ENCODE measurements around the gene UQCRC2. TPM values are rescaled to one million over a fixed set of nuclear protein-coding genes. Genes with fewer than 3 reads are reported as not detected.
"Not testable (repeated sequence)": the region's sequence is repeated elsewhere in the genome, so short reads cannot be mapped to it uniquely, and the experiment has no call there.

UQCRC2 gene
- total and polyA plus RNA-seq, 8 donors, result 49.5 to 107 (median 93.7) TPM

- H3K9me3 ChIP-seq, result no peaks in the 10 kb centered on the region
- intact Hi-C loops (cut with DNase I), result loop anchor here in 1 of 3 donors (5.0 kb wide), 1 partner anchor 58 kb away; no protein-coding TSS in a partner anchor
- DNase-seq (no peak), ATAC-seq (peak in 3 of 4 donors; percentile 30 to 51 (median 38)), FAIRE-seq (no peak)
- WGBS, 2 donors, result 69 to 79% methylated on average over 2 of the region's 2 CpGs
- no peak overlapping the region for H3K27ac ChIP-seq
- peaks cover 16 to 19% (median 16%) of the 10 kb centered on the region in 3 donors for H3K4me1 ChIP-seq
- no peaks in the 10 kb centered on the region for H3K36me3 ChIP-seq
- H3K27me3 ChIP-seq, result no peaks in the 10 kb centered on the region
- no peak overlapping the region for H3K4me3 ChIP-seq
- TF ChIP-seq, protein P1, sequence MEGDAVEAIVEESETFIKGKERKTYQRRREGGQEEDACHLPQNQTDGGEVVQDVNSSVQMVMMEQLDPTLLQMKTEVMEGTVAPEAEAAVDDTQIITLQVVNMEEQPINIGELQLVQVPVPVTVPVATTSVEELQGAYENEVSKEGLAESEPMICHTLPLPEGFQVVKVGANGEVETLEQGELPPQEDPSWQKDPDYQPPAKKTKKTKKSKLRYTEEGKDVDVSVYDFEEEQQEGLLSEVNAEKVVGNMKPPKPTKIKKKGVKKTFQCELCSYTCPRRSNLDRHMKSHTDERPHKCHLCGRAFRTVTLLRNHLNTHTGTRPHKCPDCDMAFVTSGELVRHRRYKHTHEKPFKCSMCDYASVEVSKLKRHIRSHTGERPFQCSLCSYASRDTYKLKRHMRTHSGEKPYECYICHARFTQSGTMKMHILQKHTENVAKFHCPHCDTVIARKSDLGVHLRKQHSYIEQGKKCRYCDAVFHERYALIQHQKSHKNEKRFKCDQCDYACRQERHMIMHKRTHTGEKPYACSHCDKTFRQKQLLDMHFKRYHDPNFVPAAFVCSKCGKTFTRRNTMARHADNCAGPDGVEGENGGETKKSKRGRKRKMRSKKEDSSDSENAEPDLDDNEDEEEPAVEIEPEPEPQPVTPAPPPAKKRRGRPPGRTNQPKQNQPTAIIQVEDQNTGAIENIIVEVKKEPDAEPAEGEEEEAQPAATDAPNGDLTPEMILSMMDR (IDR thresholded peaks at IDR 0.05), result no peak
Measured at GRCh38 chr16:22014271-22014873, 61.2 kb downstream of the UQCRC2 start.

GRCh38 chr16:22016927-22017326 is 63.8 kb downstream of the UQCRC2 start:
- H3K9me3 ChIP-seq, result no peaks in the 10 kb centered on the region
- peaks cover 16 to 19% (median 16%) of the 10 kb centered on the region in 3 donors for H3K4me1 ChIP-seq
- FAIRE-seq (no peak), ATAC-seq (no peak), DNase-seq (no peak)
- TF ChIP-seq, protein P1 (IDR thresholded peaks at IDR 0.05), result no peak
- intact Hi-C loops (cut with DNase I), result no loop called here
- H3K36me3 ChIP-seq, result no peaks in the 10 kb centered on the region
- no peaks in the 10 kb centered on the region for H3K27me3 ChIP-seq
- H3K27ac ChIP-seq, result no peak overlapping the region
- 52 to 61% methylated on average over 4 of the region's 4 CpGs for WGBS, 2 donors
- no peak overlapping the region for H3K4me3 ChIP-seq

DNA sequence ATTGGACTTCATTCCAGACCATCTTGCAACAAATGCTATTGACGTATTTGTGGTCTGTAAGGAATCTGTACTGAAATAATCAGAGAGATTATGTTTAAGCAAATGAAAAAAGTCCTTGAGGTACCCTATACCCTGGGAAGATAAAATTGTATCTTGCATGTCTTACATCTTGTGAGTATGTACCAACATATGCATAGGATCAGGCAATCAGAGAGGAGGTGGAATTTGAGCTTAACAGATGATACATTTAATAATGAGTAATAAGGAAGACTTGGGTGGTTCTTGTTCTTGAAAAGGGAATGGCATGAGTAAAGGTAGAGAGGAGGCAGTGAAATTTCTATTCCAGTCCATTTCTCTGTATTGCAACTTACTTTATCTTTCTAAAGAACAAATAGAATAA is 65.4 kb downstream of the UQCRC2 start:
- H3K9me3 ChIP-seq, result no peaks in the 10 kb centered on the region
- WGBS, 2 donors, result 85 to 94% methylated on average over 1 of the region's 1 CpG
- H3K4me3 ChIP-seq, result no peak overlapping the region
- DNase-seq (no peak), ATAC-seq (no peak), FAIRE-seq (no peak)
- H3K27ac ChIP-seq, result no peak overlapping the region
- H3K36me3 ChIP-seq, result no peaks in the 10 kb centered on the region
- intact Hi-C loops (cut with DNase I), result no loop called here
- no peaks in the 10 kb centered on the region for H3K27me3 ChIP-seq
- peaks cover 14 to 19% (median 16%) of the 10 kb centered on the region in 3 donors for H3K4me1 ChIP-seq
- TF ChIP-seq, protein P1 (IDR thresholded peaks at IDR 0.05), result no peak

DNA sequence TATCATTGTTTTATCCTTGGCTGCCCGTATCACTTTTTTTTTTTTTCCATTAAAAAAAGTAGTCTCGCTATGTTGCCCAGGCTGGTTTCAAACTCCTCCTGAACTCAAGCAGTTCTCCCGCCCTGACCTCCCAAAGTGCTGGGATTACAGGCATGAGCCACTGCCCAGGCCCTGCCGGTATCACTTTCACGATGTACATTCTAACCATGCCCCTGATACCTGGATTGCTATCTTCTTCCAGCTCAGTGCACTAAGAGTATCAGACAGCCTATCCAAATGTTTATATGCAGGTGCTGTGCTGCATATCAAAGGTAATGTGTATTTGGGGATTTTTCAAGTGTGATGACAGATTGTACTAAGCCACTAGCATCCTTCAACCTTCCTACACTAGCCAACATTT is 69.0 kb downstream of the UQCRC2 start:
- no peak overlapping the region for H3K4me3 ChIP-seq
- H3K4me1 ChIP-seq, result peaks cover 7 to 10% (median 10%) of the 10 kb centered on the region in 3 donors
- H3K9me3 ChIP-seq, result no peaks in the 10 kb centered on the region
- DNase-seq (no peak), ATAC-seq (peak in 1 of 4 donors; percentile 8), FAIRE-seq (no peak)
- H3K36me3 ChIP-seq, result no peaks in the 10 kb centered on the region
- TF ChIP-seq, protein P1 (IDR thresholded peaks at IDR 0.05), result no peak
- H3K27me3 ChIP-seq, result no peaks in the 10 kb centered on the region
- H3K27ac ChIP-seq, result no peak overlapping the region
- 75 to 76% methylated on average over 5 of the region's 5 CpGs for WGBS, 2 donors
- intact Hi-C loops (cut with DNase I), result no loop called here

DNA sequence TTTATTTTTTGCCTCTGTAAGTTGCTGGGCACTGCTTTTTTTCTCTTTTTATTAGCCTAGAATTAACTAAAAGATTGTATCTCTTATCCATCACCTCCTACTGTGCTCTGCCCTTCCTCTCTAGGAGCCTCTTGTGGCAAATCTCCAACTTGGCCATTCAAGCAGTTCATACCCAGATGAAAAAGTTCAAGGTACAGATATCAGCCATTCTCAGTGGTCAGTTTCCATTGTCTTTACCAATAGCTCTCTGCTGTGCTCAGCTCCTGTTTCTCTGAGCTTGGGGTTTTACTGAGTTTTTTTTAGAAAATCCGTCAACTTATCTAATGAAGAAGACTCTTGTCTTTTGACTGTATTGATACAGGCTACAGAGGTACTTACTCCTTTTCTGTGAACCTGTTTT is 70.3 kb downstream of the UQCRC2 start:
- DNase-seq (no peak), FAIRE-seq (no peak), ATAC-seq (no peak)
- 93 to 97% methylated on average over 1 of the region's 1 CpG for WGBS, 2 donors
- no peaks in the 10 kb centered on the region for H3K9me3 ChIP-seq
- no peaks in the 10 kb centered on the region for H3K36me3 ChIP-seq
- peaks cover 0 to 10% (median 9%) of the 10 kb centered on the region in 3 donors for H3K4me1 ChIP-seq
- TF ChIP-seq, protein P1 (IDR thresholded peaks at IDR 0.05), result no peak
- no peaks in the 10 kb centered on the region for H3K27me3 ChIP-seq
- no peak overlapping the region for H3K27ac ChIP-seq
- intact Hi-C loops (cut with DNase I), result no loop called here
- H3K4me3 ChIP-seq, result no peak overlapping the region

GRCh38 chr16:22024785-22025184 is 71.6 kb downstream of the UQCRC2 start:
- H3K36me3 ChIP-seq; H3K27ac ChIP-seq; DNase-seq; H3K27me3 ChIP-seq; H3K9me3 ChIP-seq; H3K4me3 ChIP-seq; intact Hi-C loops (cut with DNase I); ATAC-seq; FAIRE-seq: not testable (repeated sequence)
- peaks cover 5 to 12% (median 9%) of the 10 kb centered on the region in 3 donors for H3K4me1 ChIP-seq
- 94% methylated on average over 4 of the region's 4 CpGs for WGBS, 2 donors
